Cerebellar cortex (tissue), 1 donor: Measurements from ENCODE around the gene WDFY2.

Experiments used
- DNase-seq: peaks from one replicate; pipeline ENCODE4 v3.0.0-alpha.2; 2015; ENCODE audit warnings: low spot score

Gene WDFY2

DNA sequence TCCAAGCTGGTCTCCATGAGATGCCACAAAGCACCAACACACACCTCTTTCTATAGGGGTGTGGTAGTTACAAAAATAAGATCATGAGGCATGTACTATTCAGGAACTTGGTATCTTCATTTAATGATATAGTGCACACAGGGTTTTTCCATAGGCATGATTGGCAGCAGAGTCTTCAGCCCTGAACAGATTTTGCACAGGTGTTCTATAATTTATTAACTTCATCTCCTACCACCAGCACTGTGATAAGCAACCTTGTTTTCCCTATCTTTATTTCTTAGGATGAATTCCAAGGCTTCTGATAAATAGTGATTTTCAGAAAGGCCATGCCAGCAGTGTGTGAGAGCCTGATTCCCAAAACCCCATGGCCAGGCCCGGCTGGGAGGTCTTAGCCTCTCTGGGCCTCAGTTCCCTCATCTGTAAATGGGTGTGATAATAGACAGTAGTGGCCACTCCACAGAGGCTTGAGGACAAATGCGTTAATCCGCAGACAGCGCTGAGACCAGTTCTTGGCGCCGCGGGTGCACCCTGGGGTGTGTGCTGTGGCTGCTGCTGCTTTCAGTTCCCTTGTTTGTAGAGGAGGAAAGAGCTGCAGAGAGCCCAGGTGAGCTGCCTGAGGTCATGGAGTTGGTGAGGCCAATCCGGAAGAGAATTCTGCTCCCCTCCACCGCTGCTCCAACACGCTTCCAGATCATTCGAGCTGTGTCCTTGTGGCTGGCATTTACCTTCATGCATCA lies 186.6 kb downstream of the WDFY2 start:
- peak; percentile 62 for DNase-seq

DNA sequence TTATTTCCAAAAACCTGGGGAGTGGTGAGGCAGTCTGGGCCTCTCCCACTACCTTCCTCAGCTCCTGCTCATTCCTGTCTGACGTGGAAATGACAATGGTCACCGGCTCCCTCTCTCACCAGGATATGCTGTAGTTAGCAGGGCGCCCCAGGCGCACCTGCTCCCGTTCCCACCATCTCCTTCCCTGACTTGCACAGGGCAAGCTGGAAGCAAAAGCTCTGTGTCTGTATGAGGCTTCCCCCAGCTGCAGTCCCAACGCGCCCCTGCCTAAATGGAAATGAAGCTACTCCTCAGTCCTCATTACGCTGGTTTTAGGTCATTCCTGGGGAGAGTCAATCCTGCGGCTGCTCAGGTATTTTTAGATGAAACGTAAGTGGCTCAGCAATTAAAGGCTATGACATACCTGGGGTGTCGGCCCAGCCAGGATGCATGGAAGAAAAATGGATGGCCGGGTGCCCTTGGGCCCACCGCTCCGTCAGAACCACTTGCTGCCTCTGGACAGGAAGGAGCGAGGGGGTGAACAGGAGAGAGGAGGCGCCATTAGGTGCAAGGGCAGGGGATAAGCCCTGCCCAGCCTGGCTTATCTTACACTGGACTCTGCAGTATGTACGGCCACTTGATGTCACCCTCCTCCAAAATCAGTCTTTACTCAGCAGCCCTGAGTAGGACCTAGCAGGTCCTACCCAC lies 187.3 kb downstream of the WDFY2 start:
- peak; percentile 83 for DNase-seq

DNA sequence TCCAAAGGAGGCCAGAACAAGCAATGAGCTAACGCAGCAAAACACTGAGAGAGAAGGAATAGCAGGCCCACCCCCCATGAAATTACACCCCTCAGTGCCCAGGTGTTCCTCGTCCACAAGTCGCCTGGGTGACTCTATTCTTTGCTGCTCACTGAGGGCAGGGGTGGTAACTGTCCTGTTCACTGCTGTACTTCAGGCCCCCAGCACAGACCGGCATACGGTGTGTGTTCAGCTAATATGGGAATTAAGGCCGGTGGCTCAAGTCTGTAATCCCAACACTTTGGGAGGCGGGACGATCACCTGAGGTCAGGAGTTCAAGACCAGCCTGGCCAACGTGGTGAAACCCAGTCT lies 187.8 kb downstream of the WDFY2 start:
- DNase-seq, result no peak

DNA sequence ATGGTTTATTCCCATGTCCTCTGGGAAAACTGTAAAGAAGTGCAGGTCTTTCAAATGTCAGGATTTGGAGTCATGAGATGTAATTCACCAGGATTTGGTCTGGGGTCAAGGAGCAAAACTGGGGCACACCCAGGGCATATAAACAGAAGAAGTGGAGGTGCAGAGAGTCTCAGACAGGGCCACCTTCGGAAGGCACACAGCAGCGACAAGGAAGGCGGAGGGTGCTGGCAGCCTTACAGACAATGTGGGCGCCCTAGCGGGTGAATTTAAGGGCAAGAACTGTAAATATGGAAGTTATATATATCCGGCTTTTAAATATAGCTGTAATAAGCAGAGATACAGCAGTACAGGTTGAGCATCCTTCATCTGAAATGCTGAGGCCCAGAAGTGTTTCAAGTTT lies 188.5 kb downstream of the WDFY2 start:
- DNase-seq, result no peak

DNA sequence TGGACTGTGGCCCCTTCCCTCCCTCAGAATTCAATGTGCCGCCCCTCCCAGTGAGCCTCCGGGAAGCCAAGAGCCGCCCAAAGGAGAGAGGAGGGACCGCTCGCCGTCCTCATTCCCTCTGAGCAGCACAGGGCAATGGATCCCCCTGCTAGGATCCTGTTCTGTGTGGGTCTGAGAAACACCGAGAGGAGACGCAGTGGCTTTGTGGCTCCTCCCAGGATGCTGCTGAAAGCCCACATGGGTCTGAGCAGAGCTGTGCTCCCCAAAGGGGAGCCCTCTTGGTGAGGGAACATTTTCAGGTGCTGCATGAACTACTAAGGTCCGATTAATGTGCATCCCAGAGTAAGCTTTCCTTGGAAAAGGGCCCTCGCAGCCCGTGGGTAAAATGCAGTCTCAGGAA lies 189.3 kb downstream of the WDFY2 start:
- DNase-seq, result no peak

DNA sequence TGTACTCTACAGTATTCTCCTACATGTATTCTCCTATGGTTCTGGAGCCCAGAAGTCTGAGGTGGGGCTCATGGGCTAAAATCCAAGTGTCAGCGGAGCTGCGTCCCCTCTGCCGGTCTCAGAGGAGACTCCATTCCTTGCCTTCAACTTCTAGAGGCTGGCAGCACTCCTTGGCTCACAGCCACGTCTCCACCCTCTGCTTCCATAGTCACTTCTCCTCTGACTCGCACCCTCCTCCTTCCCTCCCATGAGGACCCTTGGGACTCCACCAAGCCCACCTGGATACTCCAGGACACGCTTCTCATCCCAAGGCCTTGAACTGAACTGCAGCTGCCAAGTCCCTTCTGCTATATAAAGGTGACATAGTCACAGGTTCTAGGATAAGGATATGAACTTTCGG lies 191.9 kb downstream of the WDFY2 start:
- DNase-seq, result no peak

DNA sequence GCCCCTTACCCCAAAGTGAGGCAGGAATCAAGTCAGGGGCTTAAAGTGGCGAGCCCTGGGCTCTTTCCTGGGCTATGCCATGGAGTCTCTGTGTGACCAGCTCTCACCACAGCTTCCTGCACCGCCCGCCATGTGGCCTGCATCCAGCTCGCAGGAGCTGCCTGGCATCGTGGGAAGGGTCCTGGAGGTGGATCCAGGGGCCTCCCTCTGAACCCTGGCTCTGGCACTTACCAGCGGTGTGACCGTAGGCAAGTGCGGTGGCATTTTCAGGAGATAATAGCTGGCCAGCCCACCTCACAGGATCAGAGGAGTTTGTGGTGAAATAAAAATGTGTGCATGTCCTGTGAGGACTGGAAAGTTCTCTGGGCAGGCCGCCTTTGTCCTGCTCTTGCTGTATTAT lies 193.7 kb downstream of the WDFY2 start:
- no peak for DNase-seq

DNA sequence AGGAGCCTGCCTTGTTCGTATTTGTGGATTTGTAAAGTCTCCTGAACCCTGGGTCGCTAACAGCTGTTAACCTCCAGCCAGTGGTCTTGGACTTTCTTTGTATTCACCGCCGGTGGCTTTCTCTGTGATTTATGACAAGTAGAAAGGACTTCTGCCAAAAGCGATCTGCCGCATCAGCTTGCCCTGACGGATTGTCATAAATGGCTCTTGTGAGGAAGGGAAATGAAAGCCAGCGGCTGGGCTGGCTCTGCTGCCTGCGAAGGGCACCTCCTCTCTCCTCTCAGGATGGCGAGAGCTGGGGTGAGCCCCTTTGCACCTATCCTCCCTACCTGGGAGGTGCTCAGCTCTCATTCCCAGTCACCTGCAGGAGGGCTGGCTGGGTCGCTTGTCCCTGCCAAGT lies 194.1 kb downstream of the WDFY2 start:
- peak; percentile 36 for DNase-seq

DNA sequence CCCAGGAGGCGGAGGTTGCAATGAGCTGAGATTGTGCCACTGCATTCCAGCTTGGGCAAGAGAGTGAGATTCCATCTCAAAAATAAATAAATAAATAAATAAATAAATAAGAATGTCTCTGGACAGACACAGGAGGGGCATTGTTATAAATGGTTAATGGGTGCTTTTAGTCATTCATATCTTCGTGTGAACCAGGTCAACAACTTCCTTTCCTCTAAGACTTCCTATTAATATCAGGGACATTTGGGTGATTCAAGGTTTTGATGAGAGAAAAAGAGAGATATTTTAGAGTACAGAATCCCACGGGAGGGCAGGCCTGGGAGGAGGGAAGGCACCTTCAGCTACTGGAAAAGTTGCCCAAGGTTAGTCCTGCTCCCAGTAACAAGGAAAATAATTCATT lies 195.8 kb downstream of the WDFY2 start:
- DNase-seq, result no peak

DNA sequence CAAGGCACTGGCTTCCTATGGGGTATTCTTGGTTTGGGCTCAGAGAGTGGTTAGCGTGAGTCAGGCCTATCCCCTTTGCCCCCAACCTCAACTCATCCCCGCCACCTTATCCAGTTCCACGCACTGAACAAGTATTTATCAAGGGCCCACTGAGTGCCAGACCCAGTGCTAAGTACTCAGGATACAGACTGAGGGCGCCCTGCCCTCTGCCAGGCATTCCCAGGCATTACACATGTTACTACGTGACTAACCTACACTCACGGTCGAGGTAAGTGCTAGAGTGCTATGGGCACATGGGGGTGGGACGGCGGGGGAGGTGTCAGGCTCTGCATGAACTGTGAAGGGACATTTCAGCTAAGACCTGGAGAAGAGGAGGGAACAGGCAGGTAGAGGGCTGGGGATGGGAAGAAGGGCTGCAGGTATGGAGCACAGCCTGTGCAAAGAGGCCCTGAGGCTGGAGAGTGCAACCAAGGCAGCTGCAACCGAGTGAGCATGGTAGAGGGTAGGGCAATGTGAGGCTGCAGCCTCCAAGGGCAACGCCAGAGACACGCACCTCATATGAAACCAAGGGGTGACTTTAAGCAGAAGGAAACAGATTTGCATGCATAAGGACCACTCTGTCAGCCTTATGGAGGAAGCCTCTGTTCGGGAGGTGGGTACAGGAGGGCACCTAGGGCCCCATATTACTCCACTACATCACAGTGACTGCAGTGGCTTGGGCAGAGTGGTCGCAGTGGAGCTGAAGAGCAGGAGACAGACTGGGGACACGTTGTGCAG lies 197.2 kb downstream of the WDFY2 start:
- no peak for DNase-seq

DNA sequence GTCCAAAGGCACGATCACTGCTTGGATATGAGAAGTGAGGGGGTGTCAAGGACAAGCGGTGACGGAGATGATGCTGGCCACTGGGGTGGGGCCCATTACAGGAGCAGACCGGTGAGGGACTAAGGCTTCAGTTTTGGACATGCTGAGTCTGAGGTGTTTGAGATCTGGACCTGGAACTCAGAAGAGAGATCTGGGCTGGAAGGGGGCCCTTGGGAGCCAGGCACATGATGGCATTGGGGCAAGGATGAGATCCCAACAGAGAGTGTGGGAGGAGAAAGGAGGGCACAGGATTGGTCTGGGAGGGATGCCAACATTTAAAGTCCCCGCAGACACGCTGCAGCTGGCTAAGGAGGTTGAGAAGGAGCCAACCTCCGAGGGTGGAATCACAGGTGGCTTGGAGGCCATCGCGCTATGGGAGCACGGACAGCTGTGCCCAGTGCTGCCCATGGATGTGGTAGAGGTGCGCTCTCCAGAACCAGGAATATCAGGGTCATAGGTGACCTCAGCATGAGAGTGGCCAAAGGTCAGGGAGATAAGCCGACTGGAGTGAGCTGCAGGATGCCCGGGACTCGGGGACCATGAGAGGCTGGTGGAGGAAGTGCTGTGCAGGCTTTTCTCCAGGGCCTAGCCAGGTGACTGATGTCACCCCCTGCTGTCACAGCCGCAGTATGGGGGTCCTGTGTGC lies 197.9 kb downstream of the WDFY2 start:
- DNase-seq, result no peak

DNA sequence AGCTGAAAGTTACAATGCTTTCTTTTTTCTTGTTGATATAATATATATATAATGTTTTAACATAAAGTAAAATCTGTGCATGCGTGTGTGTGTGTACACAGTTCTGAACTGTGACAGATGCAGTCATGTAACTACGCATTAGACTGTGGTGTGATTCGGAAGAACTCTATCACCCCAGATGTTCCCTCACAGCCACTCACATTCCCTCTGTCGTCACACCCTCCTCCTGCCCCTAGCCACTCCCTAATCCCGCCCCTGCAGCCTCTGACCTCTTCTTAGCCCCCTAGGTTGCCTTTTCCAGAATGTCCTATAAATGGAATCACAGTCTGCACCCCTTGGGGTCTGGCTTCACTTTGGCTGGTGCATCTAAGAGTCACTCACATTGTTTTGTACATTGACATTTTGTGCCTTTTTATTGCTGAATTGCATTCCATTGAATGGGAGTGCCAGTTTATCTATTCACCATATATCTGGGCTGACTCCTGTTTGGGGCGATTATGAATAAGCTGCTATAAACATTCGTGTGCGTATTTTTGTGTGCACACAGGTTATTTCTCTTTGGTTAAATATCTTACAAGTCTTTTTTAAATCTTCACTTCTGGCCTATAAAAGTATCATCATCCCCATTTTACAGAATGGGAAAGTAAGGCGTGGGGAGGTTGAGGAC lies 199.3 kb downstream of the WDFY2 start:
- no peak for DNase-seq

DNA sequence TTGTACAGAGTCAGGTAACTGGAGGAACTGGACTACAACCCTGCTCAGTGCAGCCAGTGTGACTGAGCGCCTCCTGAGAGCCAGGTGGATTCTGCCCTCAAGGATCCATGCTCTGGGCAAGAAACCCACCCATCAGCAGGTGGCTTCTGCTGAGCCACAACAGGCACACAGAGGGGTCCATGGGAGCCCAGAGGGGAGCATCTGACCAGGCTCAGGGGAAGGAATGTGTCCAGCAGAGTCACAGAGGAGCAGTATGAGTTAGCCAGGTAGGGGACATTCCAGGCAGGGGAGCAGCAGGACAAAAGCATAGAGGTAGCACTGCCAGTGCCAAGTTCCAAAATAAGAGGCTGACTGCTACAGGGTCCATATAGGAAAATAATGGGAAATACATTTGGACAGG lies 199.8 kb downstream of the WDFY2 start:
- DNase-seq, result no peak

DNA sequence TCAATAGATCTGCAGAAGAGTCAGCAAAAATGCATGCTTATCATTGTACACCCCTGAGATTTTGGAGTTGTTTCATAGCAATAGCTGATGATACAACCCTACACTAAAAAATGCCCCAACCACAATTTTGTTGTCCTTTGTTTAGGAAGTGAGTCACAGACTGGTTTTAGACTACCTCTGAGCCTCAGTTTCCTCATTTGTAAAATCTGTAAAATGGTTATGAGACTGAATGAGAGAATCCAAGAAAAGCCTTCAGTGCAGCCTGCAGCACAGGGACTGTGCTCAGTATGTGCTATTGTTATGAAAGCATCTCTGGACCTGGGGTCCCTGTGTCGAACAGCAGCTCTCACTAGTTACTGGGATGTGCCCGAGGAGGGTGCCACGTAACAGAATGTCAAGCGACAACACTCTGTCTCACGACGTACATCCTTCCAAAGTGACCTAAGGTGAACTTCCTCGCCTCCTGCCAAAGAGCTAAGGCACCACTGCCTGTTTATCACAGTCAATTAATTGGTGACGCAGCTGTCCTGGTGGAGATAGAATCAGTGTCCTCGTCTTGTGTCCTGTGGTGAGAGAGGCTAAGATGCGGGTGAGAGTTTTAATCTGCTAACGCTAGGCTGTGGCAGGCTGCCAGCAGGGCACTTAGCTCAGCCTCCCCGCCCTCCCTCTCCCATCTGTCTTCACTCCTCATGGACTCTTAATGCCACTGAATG lies 201.6 kb downstream of the WDFY2 start:
- DNase-seq, result peak; percentile 87

DNA sequence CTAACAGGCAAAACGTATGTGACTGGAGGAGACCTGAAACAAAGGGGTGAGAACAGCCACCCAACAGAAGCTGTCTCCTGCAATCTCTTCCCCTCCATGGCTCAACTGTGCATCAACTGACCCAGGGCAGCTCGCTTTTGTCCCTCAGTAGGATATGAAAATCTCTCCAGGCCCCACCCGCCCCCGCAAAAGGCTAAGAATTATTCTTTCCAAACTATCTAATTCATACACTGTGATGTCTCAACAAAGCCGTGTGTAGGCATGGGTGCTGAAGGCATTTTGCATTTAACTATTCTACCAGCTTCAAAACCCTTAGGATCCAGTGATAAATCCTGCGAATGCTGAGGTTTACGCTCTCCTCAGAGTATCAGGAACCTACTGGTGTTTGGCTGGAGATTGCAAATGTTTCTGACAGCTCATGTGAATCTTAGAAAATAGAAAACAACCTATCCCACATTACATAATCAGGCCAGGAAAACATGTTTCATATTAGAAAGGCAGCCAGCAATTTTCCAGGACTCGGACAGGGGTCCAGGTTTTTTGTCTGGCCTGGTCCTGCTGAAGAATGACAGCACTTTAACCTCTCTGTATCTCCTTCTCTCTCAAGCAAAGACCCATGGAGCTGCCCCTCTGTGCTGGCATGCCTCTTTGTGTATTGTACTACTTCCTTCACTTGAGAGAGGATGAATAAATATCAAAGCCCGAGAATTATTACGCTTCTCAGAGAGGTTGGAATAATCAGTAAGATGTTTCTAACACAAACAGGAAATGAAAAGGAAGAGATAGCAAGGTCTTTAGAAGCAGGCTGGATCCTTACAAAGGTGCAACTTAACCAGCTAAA lies 202.4 kb downstream of the WDFY2 start:
- DNase-seq, result peak; percentile 70

DNA sequence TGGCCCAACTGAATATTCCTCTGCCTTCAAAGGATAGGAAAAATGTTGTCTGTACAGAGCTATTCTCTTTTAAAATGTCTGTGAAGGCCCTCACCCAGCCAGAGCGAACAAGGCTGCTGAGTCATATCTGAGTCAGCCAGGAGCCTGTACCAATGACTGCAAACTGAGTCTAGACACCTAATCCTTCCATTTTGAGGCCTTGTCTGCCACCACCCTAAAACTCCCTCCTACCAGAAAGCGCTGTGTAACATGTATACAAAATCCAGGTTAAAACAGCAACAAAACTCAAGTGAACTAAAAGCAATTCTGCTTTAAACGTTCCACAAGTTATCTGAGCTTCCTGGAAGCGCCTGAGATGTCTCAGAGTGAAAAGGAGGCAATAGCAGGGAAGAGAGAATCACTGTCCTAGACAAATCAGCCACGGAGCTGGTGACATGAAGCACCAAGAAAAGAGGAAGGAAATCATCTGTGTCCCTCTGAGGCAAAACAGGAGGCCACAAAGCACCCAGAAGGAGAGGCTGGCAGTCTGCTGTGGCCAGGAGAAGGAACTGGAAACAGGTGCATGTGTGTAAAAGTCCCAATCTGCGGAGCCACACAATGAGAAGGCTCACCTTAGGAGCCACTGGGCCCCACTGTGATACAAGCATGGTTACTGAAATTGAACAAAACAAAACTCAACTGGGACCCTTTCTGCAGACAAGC lies 209.5 kb downstream of the WDFY2 start:
- no peak for DNase-seq

DNA sequence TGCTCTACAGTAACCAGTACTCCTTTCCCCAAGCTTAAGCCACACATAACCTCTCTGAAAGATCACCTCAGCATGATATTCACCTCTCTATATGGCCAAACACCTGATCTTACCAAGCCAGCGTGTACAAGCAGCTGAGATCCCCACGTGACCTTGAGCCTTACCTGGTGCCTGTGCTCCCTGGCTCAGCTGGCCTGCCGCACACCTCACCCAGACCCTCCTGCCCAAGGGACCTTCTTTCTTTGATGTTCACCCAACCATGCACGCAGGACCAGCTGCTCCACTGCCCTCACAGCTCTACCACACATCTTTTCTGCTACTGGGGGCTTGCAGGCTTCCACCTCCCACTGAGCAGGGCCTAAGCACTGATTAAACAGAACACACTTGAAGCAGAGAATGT lies 210.7 kb downstream of the WDFY2 start:
- DNase-seq, result no peak

DNA sequence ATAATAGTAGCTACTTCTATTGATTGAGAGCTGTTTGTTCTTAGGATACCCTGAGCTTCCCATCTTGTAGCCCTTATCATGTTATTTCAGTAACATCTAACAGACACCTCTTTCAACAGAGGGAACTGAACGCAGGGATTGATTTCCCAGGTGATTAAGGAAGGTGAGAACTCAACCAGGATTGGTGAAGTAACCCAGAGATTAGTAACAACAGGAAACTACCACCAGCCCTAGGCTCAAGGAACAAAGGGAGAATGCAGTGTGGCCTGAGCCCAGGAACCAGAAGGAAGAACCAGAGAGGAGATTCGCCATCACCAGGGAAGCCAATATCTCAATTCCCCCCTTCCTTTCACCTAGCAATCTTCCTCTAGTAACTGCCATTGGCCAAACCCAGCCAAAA lies 211.2 kb downstream of the WDFY2 start:
- no peak for DNase-seq

DNA sequence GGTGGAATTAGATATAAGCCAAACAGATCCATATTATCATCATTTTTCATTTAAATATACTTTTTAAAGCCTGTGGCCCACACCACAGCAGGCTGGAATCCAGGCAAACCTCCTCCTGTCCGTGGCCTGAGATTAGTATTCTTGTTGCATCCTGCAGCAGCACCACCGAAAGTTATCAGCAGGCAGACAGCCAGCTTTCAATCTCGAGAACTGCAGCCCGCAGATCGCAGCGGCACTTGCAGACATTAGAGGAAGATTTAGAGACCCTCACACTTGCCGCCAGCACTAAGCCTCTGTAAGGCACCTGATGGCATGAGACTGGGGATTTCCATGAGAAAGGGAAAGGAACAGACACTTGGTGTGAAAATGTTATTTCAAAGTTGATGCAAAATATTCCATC lies 212.3 kb downstream of the WDFY2 start:
- no peak for DNase-seq
